ENCODE measurements around the gene ACAN.

- TF ChIP-seq CTCF (IDR thresholded peaks at IDR 0.05; ENCODE audit: insufficient read depth, low read length) (no peak), SPI1 (IDR thresholded peaks at IDR 0.05; ENCODE audit: borderline replicate concordance, low read depth) (no peak), POLR2AphosphoS5 (IDR thresholded peaks at IDR 0.05; ENCODE audit: low read depth) (no peak), REST (IDR thresholded peaks at IDR 0.05; ENCODE audit: insufficient replicate concordance, low read depth) (no peak), GABPA (IDR thresholded peaks at IDR 0.05; ENCODE audit: low read depth) (no peak)
Measured at GRCh38 chr15:88756921-88757320, 46.3 kb upstream of the ACAN start.
